Measurements from ENCODE around the gene FAM181A.

The FAM181A gene

GRCh38 chr14:93950948-93951634, 23.9 kb downstream of the FAM181A start:
- DNase-seq (ENCODE audit: low read depth) = no peak

- DNase-seq (ENCODE audit: low read depth) = no peak
Observed at GRCh38 chr14:93951635-93952540, 24.7 kb downstream of the FAM181A start.

GRCh38 chr14:93952829-93953228, 25.7 kb downstream of the FAM181A start:
- no peak for DNase-seq (ENCODE audit: low read depth)

GRCh38 chr14:93953263-93953662, 26.1 kb downstream of the FAM181A start:
- no peak for DNase-seq (ENCODE audit: low read depth)

GRCh38 chr14:93953739-93954515, 26.8 kb downstream of the FAM181A start:
- DNase-seq (ENCODE audit: low read depth) = no peak

GRCh38 chr14:93954516-93954830, 27.3 kb downstream of the FAM181A start:
- DNase-seq (ENCODE audit: low read depth) = no peak

- no peak for DNase-seq (ENCODE audit: low read depth)
Observed at GRCh38 chr14:93954900-93955849, 28.0 kb downstream of the FAM181A start.

GRCh38 chr14:93955850-93956481, 28.8 kb downstream of the FAM181A start:
- DNase-seq (ENCODE audit: low read depth) = no peak

- no peak for DNase-seq (ENCODE audit: low read depth)
Observed at GRCh38 chr14:93956514-93957332, 29.6 kb downstream of the FAM181A start.

- DNase-seq (ENCODE audit: low read depth) = no peak
Observed at GRCh38 chr14:93957333-93957710, 30.2 kb downstream of the FAM181A start.

GRCh38 chr14:93957751-93958566, 30.8 kb downstream of the FAM181A start:
- DNase-seq (ENCODE audit: low read depth) = no peak

GRCh38 chr14:93958567-93959238, 31.6 kb downstream of the FAM181A start:
- no peak for DNase-seq (ENCODE audit: low read depth)

- DNase-seq (ENCODE audit: low read depth) = peak; percentile 81
Observed at GRCh38 chr14:93959239-93960107, 32.3 kb downstream of the FAM181A start.

GRCh38 chr14:93960108-93960475, 32.9 kb downstream of the FAM181A start:
- no peak for DNase-seq (ENCODE audit: low read depth)

- DNase-seq (ENCODE audit: low read depth) = no peak
Observed at GRCh38 chr14:93960774-93961438, 33.8 kb downstream of the FAM181A start.

GRCh38 chr14:93961620-93962019, 34.5 kb downstream of the FAM181A start:
- DNase-seq (ENCODE audit: low read depth) = no peak

Measured in stimulated activated CD8-positive, alpha-beta memory T cell treated with anti-CD3 and anti-CD28 coated beads, Interleukin-15, amount 100 ng/mL, for 1 hour (primary cell).